Neural progenitor cell (in vitro differentiated cells): ENCODE results near the gene KRTAP9-9. TPM values are rescaled to one million over a fixed set of nuclear protein-coding genes. Genes with fewer than 3 reads are reported as not detected.

Source experiments
- DNase-seq: peaks from one replicate; pipeline ENCODE4 v3.0.0-alpha.2; 2016; ENCODE audit warnings: low spot score
- H2AFZ ChIP-seq: fragments of 200-600 bp; sonication (generic); replicated peaks from 2 replicates; pipeline ENCODE4 v1.6.1; 2016; ENCODE audit warnings: antibody characterized with exemption
- H3F3A ChIP-seq: fragments of 200-600 bp; sonication (generic); 2 replicates; pipeline ENCODE4 v1.6.1; 2016; ENCODE audit warnings: antibody characterized with exemption, low read depth
- H3K27ac ChIP-seq: fragments of 200-600 bp; sonication (generic); 2 replicates; pipeline ENCODE4 v1.5.1; 2016; ENCODE audit warnings: mild to moderate bottlenecking
- H3K27me3 ChIP-seq: fragments of 200-600 bp; sonication (generic); 2 replicates; pipeline ENCODE4 v1.6.1; 2016; ENCODE audit warnings: mild to moderate bottlenecking, moderate library complexity
- H3K36me3 ChIP-seq: fragments of 200-600 bp; sonication (generic); 2 replicates; pipeline ENCODE4 v1.5.1; 2016
- H3K4me1 ChIP-seq: fragments of 200-600 bp; sonication (generic); 2 replicates; pipeline ENCODE4 v1.6.1; 2016; ENCODE audit warnings: mixed run types
- H3K4me2 ChIP-seq: fragments of 200-600 bp; sonication (generic); 2 replicates; pipeline ENCODE4 v1.6.1; 2016
- H3K4me3 ChIP-seq: fragments of 200-600 bp; sonication (generic); 2 replicates; pipeline ENCODE4 v1.5.1; 2016
- H3K79me2 ChIP-seq: fragments of 200-600 bp; sonication (generic); 2 replicates; pipeline ENCODE4 v1.6.1; 2016; ENCODE audit warnings: low read depth
- H3K9ac ChIP-seq: fragments of 200-600 bp; sonication (generic); 2 replicates; pipeline ENCODE4 v1.6.1; 2016
- H3K9me3 ChIP-seq: fragments of 200-600 bp; sonication (generic); 2 replicates; pipeline ENCODE4 v1.5.1; 2016; ENCODE audit warnings: low read depth
- H4K20me1 ChIP-seq: fragments of 200-600 bp; sonication (generic); 2 replicates; pipeline ENCODE4 v1.6.1; 2016; ENCODE audit warnings: low read depth
- H3K27ac Mint-ChIP-seq: 3 replicates; pipeline ENCODE4 v1.8.0; 2021; ENCODE audit warnings: mixed read lengths
- H3K27me3 Mint-ChIP-seq: 2 replicates; pipeline ENCODE4 v1.8.0; 2022; ENCODE audit warnings: low read depth, mild to moderate bottlenecking, inconsistent platforms, moderate library complexity, mixed read lengths; ENCODE audit not compliant: insufficient read depth
- H3K36me3 Mint-ChIP-seq: 3 replicates; pipeline ENCODE4 v1.8.0; 2021; ENCODE audit warnings: mixed read lengths
- H3K4me1 Mint-ChIP-seq: 3 replicates; pipeline ENCODE4 v1.8.0; 2021; ENCODE audit warnings: mixed read lengths
- H3K4me3 Mint-ChIP-seq: 3 replicates; pipeline ENCODE4 v1.8.0; 2021; ENCODE audit warnings: mild to moderate bottlenecking, moderate library complexity, mixed read lengths
- H3K9me3 Mint-ChIP-seq: 3 replicates; pipeline ENCODE4 v1.8.0; 2020; ENCODE audit warnings: mixed read lengths
- CTCF ChIP-seq: fragments of 200-600 bp; sonication (generic); IDR thresholded peaks from 2 replicates; pipeline ENCODE4 v1.5.1; 2017; ENCODE audit warnings: antibody characterized with exemption, mild to moderate bottlenecking
- EZH2 ChIP-seq: fragments of 200-600 bp; sonication (generic); IDR thresholded peaks from 2 replicates; pipeline ENCODE4 v1.6.1; 2017; ENCODE audit warnings: antibody characterized with exemption, mild to moderate bottlenecking, moderate library complexity
- EZH2phosphoT487 ChIP-seq: fragments of 200-600 bp; sonication (generic); IDR thresholded peaks from 2 replicates; pipeline ENCODE4 v1.6.1; 2017; ENCODE audit warnings: antibody characterized with exemption
- total RNA-seq: library from RNA; depleted of rRNA; stranded (reverse); fragments of >200 nt; gene quantifications from 2 replicates; pipeline ENCODE4 v1.2.3, GENCODE V29; 2015; ENCODE audit warnings: low replicate concordance

KRTAP9-9 gene
- total RNA-seq, 1 donor from 2014 or later = not detected

- Histone ChIP-seq H3K36me3 (no peaks in the 10 kb centered on the region), H3K9me3 (no peaks in the 10 kb centered on the region), H4K20me1 (no peaks in the 10 kb centered on the region), H3K4me3 (no peak overlapping the region), H3K27ac (no peak overlapping the region), H3K4me1 (peaks cover 6% of the 10 kb centered on the region), H3F3A (no peaks in the 10 kb centered on the region), H3K79me2 (no peaks in the 10 kb centered on the region), H3K4me2 (no peak overlapping the region), H3K9ac (no peak overlapping the region), H3K27me3 (no peaks in the 10 kb centered on the region), H2AFZ (no peak overlapping the region)
- no peaks in the 10 kb centered on the region for H3K36me3 Mint-ChIP-seq
- TF ChIP-seq EZH2 = no peak
- no peak for TF ChIP-seq CTCF
- no peak for TF ChIP-seq EZH2phosphoT487
- H3K27me3 Mint-ChIP-seq = no peaks in the 10 kb centered on the region
- no peaks in the 10 kb centered on the region for H3K4me1 Mint-ChIP-seq
- no peaks in the 10 kb centered on the region for H3K9me3 Mint-ChIP-seq
- no peak overlapping the region for H3K4me3 Mint-ChIP-seq
- no peak overlapping the region for H3K27ac Mint-ChIP-seq
- no peak for DNase-seq
These were observed 31.9 kb downstream of the KRTAP9-9 start for GRCh38 chr17:41287050-41287449.

GRCh38 chr17:41294016-41294415, 38.8 kb downstream of the KRTAP9-9 start:
- H3K9me3 Mint-ChIP-seq = no peaks in the 10 kb centered on the region
- no peaks in the 10 kb centered on the region for H3F3A ChIP-seq
- H3K36me3 ChIP-seq = no peaks in the 10 kb centered on the region
- H3K4me1 ChIP-seq = no peaks in the 10 kb centered on the region
- no peaks in the 10 kb centered on the region for H3K27me3 Mint-ChIP-seq
- H4K20me1 ChIP-seq = no peaks in the 10 kb centered on the region
- H3K9ac ChIP-seq = no peak overlapping the region
- H3K4me1 Mint-ChIP-seq = no peaks in the 10 kb centered on the region
- H3K27me3 ChIP-seq = no peaks in the 10 kb centered on the region
- no peak overlapping the region for H3K27ac Mint-ChIP-seq
- H3K9me3 ChIP-seq = no peaks in the 10 kb centered on the region
- TF ChIP-seq EZH2 (no peak), EZH2phosphoT487 (no peak), CTCF (no peak)
- no peak overlapping the region for H3K4me3 Mint-ChIP-seq
- no peak for DNase-seq
- H3K4me2 ChIP-seq = no peak overlapping the region
- no peaks in the 10 kb centered on the region for H3K79me2 ChIP-seq
- no peak overlapping the region for H3K27ac ChIP-seq
- no peak overlapping the region for H2AFZ ChIP-seq
- no peaks in the 10 kb centered on the region for H3K36me3 Mint-ChIP-seq
- H3K4me3 ChIP-seq = no peak overlapping the region

- TF ChIP-seq CTCF = no peak
- no peak for TF ChIP-seq EZH2
- no peak for TF ChIP-seq EZH2phosphoT487
- Histone ChIP-seq H4K20me1 (no peaks in the 10 kb centered on the region), H3K27ac (no peak overlapping the region), H3F3A (no peaks in the 10 kb centered on the region), H3K4me2 (no peak overlapping the region), H3K36me3 (no peaks in the 10 kb centered on the region), H3K27me3 (no peaks in the 10 kb centered on the region), H2AFZ (no peak overlapping the region), H3K4me1 (no peaks in the 10 kb centered on the region), H3K4me3 (no peak overlapping the region), H3K9me3 (no peaks in the 10 kb centered on the region), H3K9ac (no peak overlapping the region), H3K79me2 (no peaks in the 10 kb centered on the region)
- Mint-ChIP-seq H3K27me3 (peaks cover 2% of the 10 kb centered on the region), H3K4me3 (no peak overlapping the region), H3K27ac (no peak overlapping the region), H3K9me3 (no peaks in the 10 kb centered on the region), H3K4me1 (no peaks in the 10 kb centered on the region), H3K36me3 (no peaks in the 10 kb centered on the region)
- DNase-seq = no peak
These were observed 41.7 kb downstream of the KRTAP9-9 start for GRCh38 chr17:41296846-41297245.
